Esophagus mucosa (tissue), 1 donor: ENCODE results near the gene SLC5A12. TPM values are rescaled to one million over a fixed set of nuclear protein-coding genes. Genes with fewer than 3 reads are reported as not detected.
"Not testable (repeated sequence)": the region's sequence is repeated elsewhere in the genome, so short reads cannot be mapped to it uniquely, and the experiment has no call there.

Source experiments
- ATAC-seq: fragments of 200-7000 bp; cut with Tn5 transposase; one replicate; pipeline ENCODE4 v1.9.1; 2020
- total RNA-seq: library from RNA; stranded (reverse); gene quantifications from one replicate; pipeline ENCODE4 v1.2.4, GENCODE V29; 2023
- donor health status: DM: yes; HTN: yes; CAD: no.

SLC5A12 gene
- total RNA-seq, 1 donor from 2014 or later, result not detected

- ATAC-seq, result peak; percentile 78
Measured at GRCh38 chr11:26649884-26650283, 72.0 kb downstream of the SLC5A12 start.

GRCh38 chr11:26643314-26643713, 78.5 kb downstream of the SLC5A12 start:
- ATAC-seq, result not testable (repeated sequence)

DNA sequence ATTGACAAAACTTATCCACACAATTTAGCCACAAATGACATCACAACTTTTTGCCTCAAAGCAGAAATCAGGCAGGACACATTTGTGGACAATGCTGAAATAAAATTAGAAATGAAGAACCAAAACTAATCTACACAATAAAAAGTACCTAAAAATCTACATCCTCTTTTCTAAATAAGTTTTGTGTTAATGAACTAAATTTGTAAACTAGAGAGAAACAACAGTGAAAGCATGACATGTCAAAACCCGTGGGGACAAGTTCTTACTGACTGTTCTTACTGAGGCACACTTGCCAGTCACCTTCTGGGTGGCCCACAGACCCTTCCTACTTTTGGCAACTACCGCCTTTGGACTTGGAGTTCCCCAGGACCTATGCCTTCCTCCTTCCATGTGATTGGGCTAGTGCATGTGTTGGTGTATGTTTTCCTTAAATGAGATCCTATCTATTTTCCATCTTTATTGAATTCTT, 89.1 kb downstream of the SLC5A12 start:
- ATAC-seq, result no peak

GRCh38 chr11:26626346-26626745, 95.5 kb downstream of the SLC5A12 start:
- ATAC-seq, result no peak

DNA sequence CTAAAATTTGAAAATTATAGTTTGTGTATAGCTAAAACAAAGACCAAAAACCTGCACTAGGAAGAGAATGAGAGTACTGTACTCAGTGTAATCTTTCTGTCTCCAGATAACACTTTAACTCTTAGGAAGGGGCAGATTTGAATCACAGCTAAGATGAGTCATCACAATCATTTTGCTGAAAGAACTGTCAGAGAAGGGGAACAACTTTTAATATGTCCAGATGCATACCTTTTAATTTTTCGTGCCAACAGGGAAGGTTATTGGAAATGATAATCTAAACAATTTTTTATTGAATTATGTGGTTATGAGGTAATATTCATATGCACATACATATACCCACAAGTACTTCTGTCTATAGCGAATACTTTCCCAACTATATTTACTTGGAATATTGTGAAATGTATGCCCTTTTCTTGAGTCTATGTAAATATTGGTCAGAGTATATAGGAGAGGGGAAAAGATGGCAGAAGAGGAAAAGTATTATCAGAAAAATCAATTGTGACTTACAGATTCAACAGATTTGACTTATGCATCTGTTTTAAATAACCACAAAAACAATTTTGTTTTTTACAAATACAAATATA, 98.7 kb downstream of the SLC5A12 start:
- ATAC-seq, result no peak

GRCh38 chr11:26622181-26622580, 99.7 kb downstream of the SLC5A12 start:
- ATAC-seq, result peak; percentile 16

DNA sequence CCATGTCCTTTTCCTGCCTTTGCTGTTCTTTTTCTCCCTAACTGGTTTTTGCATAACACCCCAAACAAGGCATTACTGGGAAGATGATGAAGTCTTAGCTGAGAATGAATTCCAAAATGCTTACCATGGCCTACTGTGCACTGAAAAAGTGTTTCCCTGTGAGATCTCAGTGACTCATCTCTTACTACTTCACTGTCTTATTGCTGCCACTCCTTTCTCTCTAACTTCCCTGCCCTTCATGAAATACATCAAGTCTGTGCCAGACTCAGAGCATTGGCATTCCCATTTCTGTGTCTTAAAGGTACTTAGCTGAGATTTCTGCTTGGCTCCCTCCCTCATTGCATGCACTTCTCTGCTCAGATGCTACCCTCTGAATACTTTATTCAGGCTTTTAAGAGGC, 100.7 kb downstream of the SLC5A12 start:
- ATAC-seq, result peak; percentile 98

DNA sequence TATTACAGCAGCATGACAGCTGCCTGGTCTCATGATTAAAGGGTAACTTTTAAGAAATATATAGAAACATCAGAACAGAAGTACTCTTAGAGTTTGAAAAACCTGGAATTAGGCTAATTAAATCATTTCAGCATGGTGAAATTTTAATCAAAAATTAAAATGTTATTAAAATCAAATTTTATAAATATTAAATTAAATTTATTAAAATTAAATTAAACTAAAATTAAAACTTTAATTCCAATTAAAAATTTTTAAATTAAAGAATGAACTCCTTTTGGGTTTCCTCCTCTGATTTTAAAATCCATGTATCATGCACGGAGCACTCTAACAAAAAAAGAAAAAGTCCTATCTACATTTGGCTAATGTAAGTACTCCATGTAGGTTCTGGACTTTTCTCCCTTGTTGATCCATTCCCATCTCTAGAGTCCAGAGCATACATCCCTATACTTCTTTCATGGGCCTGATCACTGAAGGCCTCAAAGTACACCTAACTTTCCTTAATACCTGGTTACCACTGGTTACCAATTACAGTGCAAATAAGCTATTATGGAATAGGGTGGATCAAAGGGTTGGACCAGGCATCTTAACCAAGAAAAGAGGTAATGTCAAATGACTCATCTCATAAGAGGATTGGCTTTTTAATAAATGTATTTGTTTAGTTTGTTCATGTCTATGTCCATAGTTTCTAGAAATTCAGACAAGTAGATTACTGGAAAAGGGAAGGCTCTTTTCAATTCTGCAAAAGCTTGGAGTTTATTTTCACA, 101.4 kb downstream of the SLC5A12 start:
- ATAC-seq, result peak; percentile 82

DNA sequence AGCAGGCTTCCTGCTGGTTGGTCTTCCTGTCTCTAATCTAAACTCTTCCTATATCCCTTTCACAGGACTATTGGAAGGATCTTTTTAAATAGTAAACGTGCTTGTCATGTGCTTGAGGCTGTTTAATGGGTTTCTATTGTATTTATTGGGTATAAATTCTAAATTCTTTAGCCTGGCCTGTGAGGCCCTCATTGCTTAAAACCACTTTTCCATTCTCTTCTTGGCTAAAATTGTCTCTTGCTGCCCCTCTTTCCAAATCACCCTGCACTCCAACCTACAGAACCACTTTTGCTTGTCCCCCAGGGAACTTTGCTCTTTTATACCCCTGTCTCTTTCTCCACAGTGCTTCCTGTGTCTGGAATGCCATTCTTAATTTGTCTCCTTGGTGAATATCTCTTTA, 103.4 kb downstream of the SLC5A12 start:
- ATAC-seq, result no peak

Other genes with a start within 250 kb of the SLC5A12 start
- gene MUC15, start 149.8 kb downstream of the SLC5A12 start, total RNA-seq, result 17.5 TPM